HG02885 (cell line): ENCODE results near the gene SLC25A34.

Experiments
- ATAC-seq: cut with Tn5 transposase; IDR thresholded peaks from one replicate; pipeline ENCODE4 v1.9.1; 2021; ENCODE audit warnings: mild to moderate bottlenecking; ENCODE audit not compliant: unreplicated experiment, poor library complexity

The SLC25A34 gene

GRCh38 chr1:15731735-15732685 is 4.0 kb upstream of the SLC25A34 start:
- ATAC-seq, result no peak

- ATAC-seq, result no peak
Observed at GRCh38 chr1:15732686-15733081, 3.4 kb upstream of the SLC25A34 start.

GRCh38 chr1:15733218-15733725 is 2.8 kb upstream of the SLC25A34 start:
- no peak for ATAC-seq

- ATAC-seq, result no peak
Observed at GRCh38 chr1:15733726-15734226, 2.3 kb upstream of the SLC25A34 start.

GRCh38 chr1:15734296-15734695 is 1.8 kb upstream of the SLC25A34 start:
- ATAC-seq, result no peak

GRCh38 chr1:15734901-15735300 is 1.2 kb upstream of the SLC25A34 start:
- no peak for ATAC-seq

GRCh38 chr1:15735304-15736037 is 587 bp upstream of the SLC25A34 start:
- no peak for ATAC-seq

- ATAC-seq, result no peak
Observed at GRCh38 chr1:15736892-15737261, 819 bp downstream of the SLC25A34 start.

GRCh38 chr1:15737324-15738319 is 1.6 kb downstream of the SLC25A34 start:
- ATAC-seq, result no peak

- no peak for ATAC-seq
Observed at GRCh38 chr1:15738416-15739113, 2.5 kb downstream of the SLC25A34 start.

- no peak for ATAC-seq
Observed at GRCh38 chr1:15739259-15739658, 3.2 kb downstream of the SLC25A34 start.

- no peak for ATAC-seq
Observed at GRCh38 chr1:15739745-15740144, 3.7 kb downstream of the SLC25A34 start.

GRCh38 chr1:15740924-15741850 is 5.1 kb downstream of the SLC25A34 start:
- ATAC-seq, result no peak

GRCh38 chr1:15742339-15742801 is 6.3 kb downstream of the SLC25A34 start, which contains the start of gene TMEM82:
Gene TMEM82 (plus strand): TSS chr1:15742499. CDS start chr1:15742560, 61 bp downstream.
- ATAC-seq, result no peak

- no peak for ATAC-seq
Observed at GRCh38 chr1:15744122-15744679, 8.1 kb downstream of the SLC25A34 start.

GRCh38 chr1:15747378-15747777 is 11.3 kb downstream of the SLC25A34 start:
- ATAC-seq, result no peak

- no peak for ATAC-seq
Observed at GRCh38 chr1:15748264-15748663, 12.2 kb downstream of the SLC25A34 start.
